Stimulated activated CD8-positive, alpha-beta memory T cell treated with anti-CD3 and anti-CD28 coated beads, Interleukin-7, amount 100 ng/mL, for 24 hours (primary cell): ENCODE measurements around the gene TCN2.
A peak's percentile ranks its signal among the peaks of the same experiment; 100 is the strongest.
"Not testable (repeated sequence)": the region's sequence is repeated elsewhere in the genome, so short reads cannot be mapped to it uniquely, and the experiment has no call there.

ENCODE experiments used
- DNase-seq: peaks from one replicate; pipeline ENCODE4 v3.0.0-alpha.2; 2020; ENCODE audit warnings: low read depth

Gene TCN2

DNA sequence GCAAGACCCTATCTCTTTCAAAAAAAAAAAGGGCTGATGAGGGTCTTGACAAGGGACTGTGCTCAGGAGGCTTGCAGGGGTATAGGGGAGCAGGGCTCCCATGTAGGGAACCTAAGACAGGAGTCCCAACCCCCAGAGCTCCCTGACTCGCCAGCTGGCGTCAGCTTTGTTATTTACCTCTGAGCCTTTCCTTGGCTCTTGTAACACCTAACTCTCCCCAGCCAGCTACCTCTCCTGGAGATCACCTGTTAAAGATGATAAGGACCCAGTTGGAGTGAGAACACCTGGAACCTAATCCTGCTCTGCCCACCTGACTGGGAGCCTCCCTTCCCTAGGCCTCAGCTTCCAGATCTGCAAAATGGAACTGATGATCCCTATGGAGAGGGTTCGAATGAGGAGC is 41.9 kb downstream of the TCN2 start:
- no peak for DNase-seq

DNA sequence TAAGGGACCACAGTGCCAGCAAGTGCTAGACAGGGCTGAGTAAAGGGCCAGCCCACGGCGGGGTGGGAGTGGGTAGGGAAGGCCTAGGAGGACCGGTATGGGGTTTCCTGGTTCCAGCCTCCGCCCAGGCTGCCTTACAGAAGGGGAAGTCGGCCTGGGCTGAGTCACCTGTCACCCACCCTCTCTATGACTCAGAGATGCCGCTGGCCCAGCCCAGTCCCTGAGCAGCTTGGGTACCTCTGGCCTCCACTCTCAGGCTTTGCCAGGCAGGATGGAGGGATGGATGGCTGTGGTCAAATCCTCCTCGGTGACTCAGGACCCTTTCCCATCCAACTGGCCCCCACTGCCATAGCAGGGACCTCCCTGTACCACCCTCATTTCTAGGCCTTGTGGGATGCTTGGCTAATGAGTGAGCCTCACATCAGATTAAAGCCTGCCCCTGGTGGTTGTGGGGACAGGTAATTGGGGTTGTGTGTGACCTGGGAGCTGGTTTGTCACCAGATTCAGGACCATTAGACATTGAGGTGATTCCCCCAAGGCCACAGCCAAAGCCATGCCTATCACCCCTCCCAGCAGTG is 42.5 kb downstream of the TCN2 start:
- peak; percentile 64 for DNase-seq

GRCh38 chr22:30650508-30651116 is 43.6 kb downstream of the TCN2 start:
- DNase-seq, result no peak

DNA sequence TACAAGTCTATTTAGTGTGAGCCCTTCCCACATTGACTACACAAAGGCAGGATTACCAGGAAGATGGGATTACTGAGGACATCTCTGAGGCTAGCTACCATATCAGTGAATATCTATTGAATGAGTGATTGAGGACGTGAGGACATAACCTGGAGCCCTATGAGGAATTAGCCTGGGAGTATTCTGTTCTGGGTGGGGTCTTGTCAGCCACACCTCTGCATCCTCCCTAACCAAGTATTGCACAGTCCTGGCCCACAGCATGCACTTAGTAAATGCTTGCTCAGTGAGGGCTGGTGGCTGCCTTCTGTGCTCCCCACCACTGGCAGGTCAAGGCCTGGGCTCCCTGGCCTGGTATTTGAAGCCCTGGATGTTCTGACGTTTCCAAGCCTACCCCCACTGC is 45.9 kb downstream of the TCN2 start:
- no peak for DNase-seq

DNA sequence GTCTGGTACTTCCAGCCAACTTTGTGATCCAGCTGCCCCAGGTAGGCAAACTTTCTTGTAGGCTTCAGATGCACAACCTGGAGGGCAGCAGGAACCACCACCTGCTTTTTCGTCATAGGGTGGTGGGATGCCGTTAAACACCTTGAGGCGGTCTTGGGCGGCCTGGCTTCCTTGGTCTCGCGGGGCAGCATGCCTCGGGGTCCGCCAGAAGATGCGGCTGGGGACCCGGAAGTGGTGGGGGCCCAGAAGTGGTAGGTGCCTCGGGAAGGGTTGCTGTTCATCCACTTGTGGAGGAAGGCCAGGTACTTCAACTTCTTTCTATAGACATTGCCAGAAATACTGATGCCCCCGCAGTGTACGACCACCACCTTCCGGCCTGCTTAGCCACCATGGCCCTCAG is 47.4 kb downstream of the TCN2 start:
- no peak for DNase-seq

DNA sequence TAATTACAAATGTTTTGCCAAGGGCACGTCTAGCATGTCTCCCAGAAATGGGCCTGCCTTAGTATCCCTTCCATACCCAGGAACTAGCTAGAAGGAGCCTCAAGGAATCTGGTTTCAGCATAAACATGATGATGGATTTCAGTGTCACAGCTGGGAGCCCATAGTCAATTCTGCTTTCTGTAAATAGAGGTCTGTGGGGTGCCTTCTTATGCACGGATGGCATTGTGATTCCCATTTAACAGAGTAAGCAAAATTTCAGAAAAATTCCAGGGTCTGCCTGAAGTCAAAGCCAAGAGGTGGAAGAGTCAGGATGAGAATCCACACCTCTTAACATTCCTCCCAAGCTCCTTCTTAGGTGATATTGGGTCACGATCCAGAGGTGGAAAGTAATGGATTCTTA is 48.6 kb downstream of the TCN2 start:
- DNase-seq, result no peak

GRCh38 chr22:30662040-30662439 is 55.1 kb downstream of the TCN2 start:
- no peak for DNase-seq

- DNase-seq, result no peak
Observed at GRCh38 chr22:30664798-30665197, 57.8 kb downstream of the TCN2 start.

DNA sequence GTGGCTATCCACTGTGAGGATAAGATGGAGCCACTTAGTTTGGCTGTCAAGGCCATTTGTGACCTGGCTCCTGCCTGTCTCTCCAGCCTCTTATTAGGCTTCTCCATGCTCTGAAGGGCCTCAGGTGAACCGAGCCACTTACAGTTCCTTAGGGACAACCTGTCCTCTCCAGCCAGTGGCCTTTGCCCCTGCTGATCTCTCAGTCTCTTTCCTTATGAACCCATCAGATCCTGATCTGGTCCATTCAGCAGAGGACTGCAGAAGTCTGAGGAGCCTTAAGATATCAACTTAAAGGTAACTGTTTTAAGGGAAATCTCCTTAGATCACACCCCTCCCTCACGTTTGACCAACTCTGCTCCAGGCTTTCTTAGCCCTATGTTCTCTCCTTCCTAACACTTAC is 58.3 kb downstream of the TCN2 start:
- DNase-seq, result no peak

- DNase-seq, result no peak
Observed at GRCh38 chr22:30665786-30666185, 58.8 kb downstream of the TCN2 start.

DNA sequence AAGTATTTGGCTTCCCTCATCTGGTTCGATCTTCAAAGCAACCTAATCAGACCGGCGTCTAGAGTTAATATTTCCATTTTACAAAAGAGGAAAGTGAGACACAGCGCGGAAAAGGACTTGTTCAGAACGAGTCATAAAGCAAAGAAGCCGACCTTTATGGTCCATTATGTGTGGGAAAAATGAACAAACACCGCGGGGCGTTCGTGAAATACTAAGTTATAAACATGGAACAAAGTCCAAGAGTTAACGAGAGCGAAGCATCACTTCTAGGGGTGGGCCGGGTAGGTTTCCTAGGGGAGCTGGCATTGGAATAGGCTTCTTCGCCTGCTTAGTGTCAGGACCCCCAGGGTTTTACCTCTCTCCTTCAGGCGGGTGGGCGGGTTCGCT is 60.1 kb downstream of the TCN2 start:
- no peak for DNase-seq

DNA sequence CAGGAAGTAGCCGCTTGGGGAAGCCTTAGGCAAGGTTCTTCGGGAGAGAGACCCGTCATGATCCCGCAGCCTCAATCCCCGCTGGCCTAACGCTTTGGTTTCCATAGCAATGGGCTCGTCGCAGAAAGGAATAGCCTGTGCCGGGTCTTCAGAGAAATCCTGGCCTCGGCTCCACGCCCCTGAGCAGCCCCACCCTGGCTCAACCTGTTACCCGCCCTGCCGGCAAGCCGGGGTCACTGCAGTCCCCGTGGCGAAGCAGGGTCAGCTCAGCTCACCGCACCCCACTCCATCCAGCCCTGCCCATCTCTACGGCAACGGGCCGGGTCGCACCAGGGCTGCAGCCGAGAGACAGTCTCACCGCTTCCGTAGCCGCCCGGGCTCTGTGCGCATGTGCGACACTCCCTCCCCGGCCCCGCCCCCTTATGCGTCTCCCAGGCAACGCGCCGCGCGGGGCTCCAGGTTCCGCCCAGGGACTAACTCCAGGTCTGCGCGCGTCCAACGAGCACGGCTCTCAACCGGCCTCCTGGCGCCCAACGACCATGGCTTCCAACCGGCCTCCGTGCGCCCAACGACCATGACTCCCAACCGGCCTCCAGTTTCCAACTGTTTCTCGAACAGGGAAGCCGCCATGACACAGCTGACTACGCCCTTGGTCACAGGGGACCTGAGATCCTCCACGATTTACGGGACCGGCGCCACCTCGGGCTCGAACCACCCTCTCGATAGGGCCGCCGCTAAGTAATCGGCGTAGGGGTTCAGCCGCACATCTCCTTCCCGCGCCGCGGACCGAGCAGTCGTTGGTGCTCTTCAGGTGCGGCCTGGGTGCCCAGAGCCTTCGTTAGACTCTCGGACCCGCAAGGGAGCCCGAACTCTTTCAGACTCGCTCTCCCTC is 60.8 kb downstream of the TCN2 start, which contains the start of gene DUSP18:
DUSP18 (minus strand) TSS at position 382 of the 892 bp plus-strand sequence. CDS start 3,872 bp downstream, outside the sequence.
- peak; percentile 91 for DNase-seq

- no peak for DNase-seq
Observed at GRCh38 chr22:30668386-30668710, 61.4 kb downstream of the TCN2 start.

DNA sequence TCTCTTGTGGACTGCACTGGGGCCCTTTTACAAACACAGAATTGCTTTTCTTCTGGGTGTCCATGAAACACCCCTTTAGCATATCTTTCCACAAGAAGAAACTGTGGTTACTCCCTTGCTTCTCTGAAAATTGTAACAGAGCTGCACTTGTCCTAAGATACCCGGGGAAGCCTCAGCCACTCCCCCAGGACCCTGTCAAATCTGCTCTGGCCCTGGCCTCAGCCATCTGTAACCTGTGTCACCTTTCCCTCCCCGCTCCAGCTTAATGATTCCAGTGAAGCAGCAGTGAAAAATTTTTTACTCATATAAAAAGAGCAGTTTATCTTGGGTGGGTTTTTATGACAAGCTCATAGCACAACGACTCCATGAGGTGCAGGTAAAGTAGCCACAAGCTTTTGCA is 64.1 kb downstream of the TCN2 start:
- no peak for DNase-seq

DNA sequence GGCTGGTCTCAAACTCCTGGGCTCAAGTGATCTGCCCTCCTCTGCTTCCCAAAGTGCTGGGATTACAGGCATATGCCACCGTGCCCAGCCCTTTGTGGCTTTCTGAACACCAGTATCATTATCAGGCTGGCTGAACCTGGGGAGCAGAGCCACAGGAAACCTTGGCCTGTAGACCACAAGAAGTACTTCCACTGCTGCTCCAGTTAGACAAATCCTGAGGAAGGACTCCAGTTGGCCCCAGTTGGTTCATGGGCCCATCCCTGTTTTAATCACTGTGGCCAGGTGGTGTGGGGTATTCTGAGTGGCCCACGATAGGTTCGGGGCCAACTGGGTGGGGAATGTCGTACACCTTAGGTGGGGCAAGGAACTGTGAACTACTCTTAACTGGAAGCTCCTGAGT is 66.2 kb downstream of the TCN2 start:
- DNase-seq, result no peak

- no peak for DNase-seq
Observed at GRCh38 chr22:30674482-30674881, 67.5 kb downstream of the TCN2 start.

DNA sequence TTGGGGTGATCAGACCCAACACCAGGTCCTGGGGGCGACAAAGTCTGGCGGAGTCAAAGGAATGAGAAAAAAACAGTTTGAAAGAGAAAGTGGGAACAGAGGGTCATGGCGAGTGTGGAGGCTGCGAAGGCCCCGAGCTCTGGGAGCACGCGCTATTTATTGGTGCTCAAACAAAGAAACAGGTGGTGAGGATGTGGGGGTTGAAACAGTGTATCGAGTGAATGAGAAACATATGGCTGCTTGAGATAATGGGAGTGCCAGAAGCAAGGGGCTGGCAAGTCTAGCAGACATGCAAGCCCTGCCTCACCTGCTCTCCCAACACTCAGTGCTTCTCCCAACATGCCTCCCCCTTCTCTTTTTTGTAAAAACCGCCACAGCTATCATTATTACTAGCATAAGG is 68.5 kb downstream of the TCN2 start:
- no peak for DNase-seq

- DNase-seq, result not testable (repeated sequence)
Observed at GRCh38 chr22:30676565-30676964, 69.6 kb downstream of the TCN2 start.
